ENCODE measurements around the gene FRZB.

DNA sequence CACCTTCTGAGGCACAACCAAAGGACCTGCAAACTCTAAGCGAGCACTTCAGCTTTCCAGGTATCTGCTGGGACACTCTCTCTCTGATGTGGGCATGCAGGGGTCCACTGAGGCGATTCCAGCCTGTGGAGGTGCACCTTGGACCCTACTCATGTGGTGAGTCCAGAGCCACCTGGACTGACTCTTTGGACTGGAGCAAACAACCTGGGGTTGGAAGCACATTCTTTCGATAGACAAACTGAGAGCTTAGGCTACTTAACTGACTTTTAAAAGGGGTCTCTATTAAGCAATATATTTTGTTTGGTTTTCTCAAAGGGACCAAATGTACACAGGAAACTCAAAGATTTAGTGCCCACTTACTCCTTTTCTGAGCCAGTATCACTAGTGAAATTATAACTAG, 51.6 kb downstream of the FRZB start:
- no peak for TF ChIP-seq CTCF (IDR thresholded peaks at IDR 0.05)
- TF ChIP-seq EZH2phosphoT487 (IDR thresholded peaks at IDR 0.05), result no peak
- no peak for TF ChIP-seq EZH2 (IDR thresholded peaks at IDR 0.05)
